K562 (cell line): ENCODE results near the gene MDC1. TPM values are rescaled to one million over a fixed set of nuclear protein-coding genes. Genes with fewer than 3 reads are reported as not detected.

Experiments
- ASH1L ChIP-seq: fragments of 450-650 bp; IDR thresholded peaks from 2 replicates; pipeline ENCODE4 v1.6.1; 2018; ENCODE audit warnings: borderline replicate concordance, mild to moderate bottlenecking, low read depth; ENCODE audit not compliant: partially characterized antibody
- CBFA2T2 ChIP-seq: fragments of 450-650 bp; conservative IDR thresholded peaks from 2 replicates; pipeline ENCODE4 v1.6.1; 2017; ENCODE audit warnings: mild to moderate bottlenecking
- CBFB ChIP-seq: sonication (generic); formaldehyde crosslinking; IDR thresholded peaks from 2 replicates; pipeline ENCODE4 v1.4.0; 2020; ENCODE audit warnings: mild to moderate bottlenecking, missing genetic modification reagents
- CC2D1A ChIP-seq: fragments of 450-650 bp; IDR thresholded peaks from 2 replicates; pipeline ENCODE4 v1.6.1; 2017; ENCODE audit warnings: mild to moderate bottlenecking
- CXXC5 ChIP-seq: fragments of 250-450 bp; sonication (Bioruptor Pico); IDR thresholded peaks from 2 replicates; pipeline ENCODE4 v1.8.0; 2022; ENCODE audit warnings: inconsistent platforms, mild to moderate bottlenecking, moderate library complexity
- FOXK2 ChIP-seq, 2 experiments: fragments of 450-650 bp; IDR thresholded peaks in 1 of 2; conservative IDR thresholded peaks in 1 of 2; 2 replicates each; pipeline ENCODE4 v1.6.1; 2016; ENCODE audit warnings: low read depth in 2 of 2, mild to moderate bottlenecking in 1 of 2
- MLLT1 ChIP-seq, 2 experiments: fragments of 450-650 bp; IDR thresholded peaks; 2 replicates each; pipeline ENCODE4 v1.6.1; 2016
- NFATC3 ChIP-seq: fragments of 450-650 bp; IDR thresholded peaks from 2 replicates; pipeline ENCODE4 v1.6.1; 2017; ENCODE audit warnings: mild to moderate bottlenecking
- PHB ChIP-seq: fragments of 250-450 bp; sonication (Bioruptor Pico); IDR thresholded peaks from 2 replicates; pipeline ENCODE4 v1.5.0; 2021
- RAD51 ChIP-seq: fragments of 450-650 bp; IDR thresholded peaks from 2 replicates; pipeline ENCODE4 v1.7.1; 2016; ENCODE audit warnings: low read depth, mild to moderate bottlenecking, borderline replicate concordance
- RBM17 ChIP-seq: fragments of 200-400 bp; formaldehyde crosslinking; IDR thresholded peaks from 2 replicates; pipeline ENCODE4 v1.6.1; 2017; ENCODE audit warnings: low read depth, mild to moderate bottlenecking, low read length, borderline replicate concordance
- RNF219 ChIP-seq: fragments of 250-450 bp; sonication (Bioruptor Pico); IDR thresholded peaks from 2 replicates; pipeline ENCODE4 v1.5.0; 2022; ENCODE audit warnings: mild to moderate bottlenecking
- SIN3A ChIP-seq, 2 experiments: fragments of 150-350 bp in 1 of 2; IDR thresholded peaks; 2 replicates each; pipeline ENCODE4 v1.6.1; 2011 to 2016; ENCODE audit warnings: borderline replicate concordance in 2 of 2, low read depth in 2 of 2, low read length in 2 of 2, mild to moderate bottlenecking in 2 of 2, moderate library complexity in 2 of 2; ENCODE audit not compliant: control insufficient read depth in 1 of 2
- TRIM24 ChIP-seq, 2 experiments: fragments of 450-650 bp; IDR thresholded peaks; 2 replicates each; pipeline ENCODE4 v1.6.1; 2016
- UBTF ChIP-seq, 2 experiments: IDR thresholded peaks; 2 replicates each; pipeline ENCODE4 v1.6.1; 2012; ENCODE audit warnings: improper control_type of control experiment in 2 of 2, low read depth in 2 of 2, low read length in 2 of 2, borderline replicate concordance in 1 of 2
- ZBTB8A ChIP-seq: fragments of 450-650 bp; IDR thresholded peaks from 2 replicates; pipeline ENCODE4 v1.6.1; 2018; ENCODE audit warnings: mild to moderate bottlenecking, moderate library complexity; ENCODE audit not compliant: partially characterized antibody
- ZNF449 ChIP-seq: fragments of 250-450 bp; sonication (Bioruptor Pico); IDR thresholded peaks from 2 replicates; pipeline ENCODE4 v1.8.0; 2022; ENCODE audit warnings: moderate library complexity, mild to moderate bottlenecking, inconsistent platforms
- ZNF57 ChIP-seq: fragments of 450-650 bp; formaldehyde crosslinking; IDR thresholded peaks from 2 replicates; pipeline ENCODE4 v1.4.0; 2020; ENCODE audit warnings: mild to moderate bottlenecking, moderate library complexity
- ZNF695 ChIP-seq: fragments of 450-650 bp; formaldehyde crosslinking; IDR thresholded peaks from 2 replicates; pipeline ENCODE4 v1.4.0; 2020; ENCODE audit warnings: mild to moderate bottlenecking, moderate library complexity
- ZNF785 ChIP-seq: fragments of 250-450 bp; sonication (Bioruptor Pico); IDR thresholded peaks from 2 replicates; pipeline ENCODE4 v1.4.0; 2020; ENCODE audit warnings: mild to moderate bottlenecking
- ZNF79 ChIP-seq: fragments of 250-450 bp; sonication (Bioruptor Pico); IDR thresholded peaks from 2 replicates; pipeline ENCODE4 v1.4.0; 2020; ENCODE audit warnings: low read depth, mild to moderate bottlenecking, moderate library complexity
- polyA plus RNA-seq, 8 experiments: library from polyadenylated mRNA; depleted of rRNA in 4 of 8; stranded (reverse) in 5 of 8; unstranded in 3 of 8; fragments of >200 nt; fragmentation: Nextera tagmentation in 2 of 8; fragmentation: Illumina TruSeq in 1 of 8; extraction: Ambion mirVana in 2 of 8; extraction: Trizol in 1 of 8; gene quantifications; 2 replicates each; pipeline versions ENCODE4 v1.2.1 to v1.2.3, GENCODE V29; 2011 to 2014; ENCODE audit warnings: inconsistent platforms in 1 of 8, missing spikeins in 1 of 8
- total RNA-seq, 7 experiments: library from RNA; depleted of rRNA in 6 of 7; stranded (reverse); fragments of >200 nt in 6 of 7; fragmentation: Illumina TruSeq in 2 of 7; extraction: Trizol in 2 of 7; gene quantifications; 2 replicates each; pipeline versions ENCODE4 v1.2.1 to v1.2.3, GENCODE V29; 2011 to 2021; ENCODE audit warnings: low replicate concordance in 1 of 7

Gene MDC1
- total and polyA plus RNA-seq, 9 of the 15 experiments (the other 6 are each of a cell fraction or from before 2014, with no cell fraction given) = 8.2 to 114 (median 20.0) TPM

GRCh38 chr6:30719791-30720737 is 3.0 kb upstream of the MDC1 start, which contains the start of gene TUBB (continued):
- TF ChIP-seq RNF219 (no peak), UBTF (IDR thresholded peaks at IDR 0.05; ENCODE audit: borderline replicate concordance in 1 of 2, low read depth in 2 of 2, low read length in 2 of 2) (no peak), ZNF57 (CRISPR knock-in tag) (no peak), PHB (CRISPR knock-in tag) (no peak), FOXK2 (conservative IDR thresholded peaks at IDR 0.05 in 1 of 2, IDR thresholded peaks at IDR 0.05 in 1 of 2; ENCODE audit: low read depth in 2 of 2) (peak; percentile 69 to 82), CBFB (CRISPR knock-in tag) (no peak), RBM17 (no peak), NFATC3 (peak; percentile 88), CXXC5 (peak; percentile 87), MLLT1 (IDR thresholded peaks at IDR 0.05) (peak; percentile 89 to 92), ASH1L (no peak), RAD51 (no peak), CBFA2T2 (no peak), SIN3A (IDR thresholded peaks at IDR 0.05; ENCODE audit: borderline replicate concordance in 2 of 2, control insufficient read depth in 1 of 2, low read depth in 2 of 2, low read length in 2 of 2) (peak; percentile 75 to 95; a peak in 2 of 4 replicates), TRIM24 (IDR thresholded peaks at IDR 0.05) (no peak), CC2D1A (no peak), ZNF785 (no peak), ZNF449 (CRISPR knock-in tag) (no peak), ZNF79 (no peak), ZBTB8A (no peak), ZNF695 (CRISPR knock-in tag) (no peak)
